Progenitor cell of endocrine pancreas (in vitro differentiated cells): ENCODE data around the gene PRAMEF12. TPM values are rescaled to one million over a fixed set of nuclear protein-coding genes. Genes with fewer than 3 reads are reported as not detected.

Source experiments
- DNase-seq: peaks from one replicate; pipeline ENCODE4 v3.0.0; 2021; ENCODE audit warnings: low spot score; ENCODE audit not compliant: unreplicated experiment
- H3K27ac Mint-ChIP-seq: 2 replicates; pipeline ENCODE4 v1.8.0; 2021; ENCODE audit warnings: mild to moderate bottlenecking, moderate library complexity, mixed read lengths
- H3K27me3 Mint-ChIP-seq: 2 replicates; pipeline ENCODE4 v1.8.0; 2021; ENCODE audit warnings: mixed read lengths
- H3K36me3 Mint-ChIP-seq: 2 replicates; pipeline ENCODE4 v1.8.0; 2022; ENCODE audit warnings: mixed read lengths; ENCODE audit not compliant: insufficient read depth
- H3K4me1 Mint-ChIP-seq: 2 replicates; pipeline ENCODE4 v1.8.0; 2021; ENCODE audit warnings: low read depth, mixed read lengths
- H3K4me3 Mint-ChIP-seq: 2 replicates; pipeline ENCODE4 v1.8.0; 2021; ENCODE audit warnings: low read depth, mild to moderate bottlenecking, moderate library complexity, mixed read lengths
- H3K9me3 Mint-ChIP-seq: 2 replicates; pipeline ENCODE4 v1.8.0; 2021; ENCODE audit warnings: low read depth, mixed read lengths
- CTCF ChIP-seq: fragments of 200-600 bp; sonication (generic); IDR thresholded peaks from one replicate; pipeline ENCODE4 v1.5.0; 2021; ENCODE audit warnings: antibody characterized with exemption, mild to moderate bottlenecking; ENCODE audit not compliant: unreplicated experiment
- total RNA-seq: library from RNA; stranded (reverse); gene quantifications from 2 replicates; pipeline ENCODE4 v1.2.1, GENCODE V29; 2021

Gene PRAMEF12
- total RNA-seq, 1 donor from 2014 or later = not detected

- TF ChIP-seq CTCF = no peak
- no peaks in the 10 kb centered on the region for H3K36me3 Mint-ChIP-seq
- H3K27me3 Mint-ChIP-seq = peaks cover 10% of the 10 kb centered on the region
- DNase-seq = no peak
- H3K4me3 Mint-ChIP-seq = no peak overlapping the region
- peaks cover 5% of the 10 kb centered on the region for H3K9me3 Mint-ChIP-seq
- no peaks in the 10 kb centered on the region for H3K4me1 Mint-ChIP-seq
- H3K27ac Mint-ChIP-seq = no peak overlapping the region
These were observed 33.9 kb upstream of the PRAMEF12 start for GRCh38 chr1:12739613-12740012.

GRCh38 chr1:12741946-12742345 is 31.6 kb upstream of the PRAMEF12 start:
- Mint-ChIP-seq H3K36me3 (no peaks in the 10 kb centered on the region), H3K4me3 (no peak overlapping the region), H3K4me1 (peaks cover 15% of the 10 kb centered on the region), H3K9me3 (peaks cover 2% of the 10 kb centered on the region), H3K27me3 (peaks cover 6% of the 10 kb centered on the region), H3K27ac (no peak overlapping the region)
- no peak for TF ChIP-seq CTCF
- DNase-seq = no peak

GRCh38 chr1:12745126-12745991 is 28.2 kb upstream of the PRAMEF12 start:
- no peak for DNase-seq
- peaks cover 20% of the 10 kb centered on the region for H3K9me3 Mint-ChIP-seq
- H3K27ac Mint-ChIP-seq = no peak overlapping the region
- peaks cover 2% of the 10 kb centered on the region for H3K36me3 Mint-ChIP-seq
- peaks cover 15% of the 10 kb centered on the region for H3K4me1 Mint-ChIP-seq
- H3K4me3 Mint-ChIP-seq = no peak overlapping the region
- no peaks in the 10 kb centered on the region for H3K27me3 Mint-ChIP-seq
- TF ChIP-seq CTCF = no peak

DNA sequence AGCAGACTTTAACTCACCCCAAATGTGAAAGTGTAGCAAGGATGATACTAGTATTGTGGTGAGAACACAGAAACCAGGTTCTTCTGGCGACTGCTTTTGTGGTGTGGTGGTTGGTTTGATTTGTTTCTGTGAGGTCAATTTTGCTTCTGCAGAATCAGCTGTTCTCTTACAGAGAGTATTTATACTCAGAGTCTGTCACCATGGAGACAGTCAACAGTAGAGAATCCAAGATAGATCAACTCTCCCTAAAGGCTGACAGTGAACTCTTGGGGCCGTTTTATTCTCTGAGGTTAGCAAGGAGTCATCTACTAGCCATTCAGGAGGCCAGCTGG is 27.6 kb upstream of the PRAMEF12 start, which contains the start of gene CFAP107:
CFAP107 (plus strand) TSS at position 209 of the 332 bp plus-strand sequence. CDS start 231 bp downstream, outside the sequence.
- no peak for TF ChIP-seq CTCF
- peaks cover 26% of the 10 kb centered on the region for H3K9me3 Mint-ChIP-seq
- H3K4me3 Mint-ChIP-seq = peak within 1 kb of the TSS; percentile 37
- no peaks in the 10 kb centered on the region for H3K27me3 Mint-ChIP-seq
- peaks cover 17% of the 10 kb centered on the region for H3K4me1 Mint-ChIP-seq
- no peak for DNase-seq
- H3K27ac Mint-ChIP-seq = peak within 1 kb of the TSS; percentile 8
- peaks cover 2% of the 10 kb centered on the region for H3K36me3 Mint-ChIP-seq

DNA sequence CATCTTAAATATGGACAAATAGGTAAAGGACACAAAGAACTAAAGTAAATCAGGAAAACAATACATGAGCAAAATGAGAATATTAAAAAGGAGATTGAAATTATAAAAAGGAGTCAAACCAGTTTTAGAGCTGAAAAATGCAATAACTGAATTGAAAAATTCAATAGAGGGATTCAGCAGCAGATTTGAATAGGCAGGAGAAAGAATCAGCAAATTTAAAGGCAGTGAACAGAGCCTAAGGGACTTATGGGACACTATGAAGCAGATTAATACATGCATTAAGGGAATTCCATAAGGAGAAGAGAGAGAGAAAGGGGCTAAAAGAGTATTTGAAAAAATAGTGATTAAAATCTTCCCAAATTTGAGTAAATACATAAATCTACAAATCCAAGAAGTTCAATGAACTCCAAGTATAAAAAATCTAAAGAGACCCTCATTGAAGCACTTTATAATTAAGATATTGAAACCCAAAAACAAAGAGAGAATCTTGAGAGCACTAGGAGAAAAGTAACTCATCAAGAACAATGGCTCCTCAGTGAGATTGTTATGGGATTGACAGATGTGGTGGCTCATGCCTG is 24.7 kb upstream of the PRAMEF12 start:
- Mint-ChIP-seq H3K4me1 (peaks cover 18% of the 10 kb centered on the region), H3K36me3 (peaks cover 2% of the 10 kb centered on the region), H3K9me3 (peaks cover 28% of the 10 kb centered on the region), H3K27me3 (no peaks in the 10 kb centered on the region), H3K4me3 (no peak overlapping the region), H3K27ac (no peak overlapping the region)
- TF ChIP-seq CTCF = no peak
- no peak for DNase-seq
